Gastrocnemius medialis (tissue), 4 donors: ENCODE results near the gene HSPA12B.

Experiments
- POLR2A ChIP-seq, 2 donors: fragments of 450-650 bp; IDR thresholded peaks; one replicate each; pipeline ENCODE4 v1.6.1; 2017; ENCODE audit warnings: antibody characterized with exemption in 2 of 2, mild to moderate bottlenecking in 2 of 2, moderate library complexity in 2 of 2
- TF ChIP-seq, protein P1 (sequence below), 5 experiments: fragments of 450-650 bp in 3 of 5; fragments of 200-600 bp in 2 of 5; sonication (generic) in 2 of 5; IDR thresholded peaks in 4 of 5; conservative IDR thresholded peaks in 1 of 5; 1 replicate in 4 of 5; 2 replicates in 1 of 5; pipeline ENCODE4 v1.5.1; 2016 to 2019; ENCODE audit warnings: antibody characterized with exemption in 5 of 5, mild to moderate bottlenecking in 3 of 5, moderate library complexity in 3 of 5

DNA sequence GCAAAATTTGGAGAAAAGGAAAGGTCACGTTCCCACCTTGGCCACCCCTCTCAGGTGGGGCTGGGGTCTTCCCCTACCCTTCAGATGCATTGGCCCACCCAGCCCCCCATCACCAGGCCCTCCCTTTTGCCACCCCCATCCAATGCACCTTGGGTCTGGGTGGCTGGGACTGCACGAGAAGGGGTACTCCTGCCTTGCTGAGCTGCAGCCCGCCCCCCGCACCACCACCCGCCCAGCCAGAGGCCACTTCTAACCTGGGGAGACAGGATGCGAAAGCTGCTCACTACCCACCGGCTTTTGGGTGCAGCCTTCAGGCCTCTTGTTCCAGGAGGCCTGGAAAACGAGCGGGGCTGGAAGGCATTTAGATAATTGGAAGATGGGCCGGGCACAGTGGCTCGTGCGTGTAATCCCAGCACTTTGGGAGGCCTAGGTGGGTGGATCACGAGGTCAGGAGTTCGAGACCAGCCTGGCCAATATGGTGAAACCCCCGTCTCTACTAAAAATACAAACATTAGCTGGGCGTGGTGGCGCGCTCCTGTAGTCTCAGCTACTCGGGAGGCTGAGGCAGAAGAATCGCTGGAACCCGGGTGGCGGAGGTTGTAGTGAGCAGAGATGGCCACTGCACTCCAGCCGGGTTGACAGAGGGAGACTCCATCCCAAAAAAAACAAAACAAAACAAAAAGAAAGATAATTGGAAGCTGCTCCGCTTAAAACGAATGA lies 62.4 kb downstream of the HSPA12B start:
- TF ChIP-seq, protein P1, sequence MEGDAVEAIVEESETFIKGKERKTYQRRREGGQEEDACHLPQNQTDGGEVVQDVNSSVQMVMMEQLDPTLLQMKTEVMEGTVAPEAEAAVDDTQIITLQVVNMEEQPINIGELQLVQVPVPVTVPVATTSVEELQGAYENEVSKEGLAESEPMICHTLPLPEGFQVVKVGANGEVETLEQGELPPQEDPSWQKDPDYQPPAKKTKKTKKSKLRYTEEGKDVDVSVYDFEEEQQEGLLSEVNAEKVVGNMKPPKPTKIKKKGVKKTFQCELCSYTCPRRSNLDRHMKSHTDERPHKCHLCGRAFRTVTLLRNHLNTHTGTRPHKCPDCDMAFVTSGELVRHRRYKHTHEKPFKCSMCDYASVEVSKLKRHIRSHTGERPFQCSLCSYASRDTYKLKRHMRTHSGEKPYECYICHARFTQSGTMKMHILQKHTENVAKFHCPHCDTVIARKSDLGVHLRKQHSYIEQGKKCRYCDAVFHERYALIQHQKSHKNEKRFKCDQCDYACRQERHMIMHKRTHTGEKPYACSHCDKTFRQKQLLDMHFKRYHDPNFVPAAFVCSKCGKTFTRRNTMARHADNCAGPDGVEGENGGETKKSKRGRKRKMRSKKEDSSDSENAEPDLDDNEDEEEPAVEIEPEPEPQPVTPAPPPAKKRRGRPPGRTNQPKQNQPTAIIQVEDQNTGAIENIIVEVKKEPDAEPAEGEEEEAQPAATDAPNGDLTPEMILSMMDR (IDR thresholded peaks at IDR 0.05 in 4 of 5, conservative IDR thresholded peaks at IDR 0.05 in 1 of 5) = no peak
- no peak for TF ChIP-seq POLR2A (IDR thresholded peaks at IDR 0.05)
